GM21423 (cell line): Measurements from ENCODE around the gene NCKAP1.

Experiments used
- ATAC-seq: cut with Tn5 transposase; IDR thresholded peaks from one replicate; pipeline ENCODE4 v1.9.1; 2021; ENCODE audit warnings: mild to moderate bottlenecking, moderate library complexity; ENCODE audit not compliant: unreplicated experiment

NCKAP1 gene

GRCh38 chr2:182951948-182952663 lies 86.2 kb downstream of the NCKAP1 start:
- ATAC-seq, result peak; percentile 60

GRCh38 chr2:182950546-182950945 lies 87.7 kb downstream of the NCKAP1 start:
- ATAC-seq, result no peak

GRCh38 chr2:182949572-182950189 lies 88.6 kb downstream of the NCKAP1 start:
- no peak for ATAC-seq

- ATAC-seq, result no peak
Measured at GRCh38 chr2:182949052-182949451, 89.2 kb downstream of the NCKAP1 start.

GRCh38 chr2:182946958-182947369 lies 91.3 kb downstream of the NCKAP1 start:
- no peak for ATAC-seq

- no peak for ATAC-seq
Measured at GRCh38 chr2:182943339-182943738, 94.9 kb downstream of the NCKAP1 start.

GRCh38 chr2:182942756-182943155 lies 95.5 kb downstream of the NCKAP1 start:
- ATAC-seq, result no peak

- ATAC-seq, result no peak
Measured at GRCh38 chr2:182941919-182942318, 96.3 kb downstream of the NCKAP1 start.

GRCh38 chr2:182941121-182941722 lies 97.0 kb downstream of the NCKAP1 start:
- ATAC-seq, result no peak

GRCh38 chr2:182937870-182938269 lies 100.4 kb downstream of the NCKAP1 start:
- no peak for ATAC-seq

GRCh38 chr2:182933629-182934028 lies 104.6 kb downstream of the NCKAP1 start:
- peak; percentile 86 for ATAC-seq

GRCh38 chr2:182929972-182930371 lies 108.3 kb downstream of the NCKAP1 start:
- no peak for ATAC-seq

GRCh38 chr2:182924306-182924705 lies 114.0 kb downstream of the NCKAP1 start:
- no peak for ATAC-seq

GRCh38 chr2:182921234-182921633 lies 117.0 kb downstream of the NCKAP1 start:
- ATAC-seq, result no peak

GRCh38 chr2:182920631-182921056 lies 117.6 kb downstream of the NCKAP1 start:
- peak; percentile 60 for ATAC-seq

GRCh38 chr2:182920089-182920488 lies 118.2 kb downstream of the NCKAP1 start:
- no peak for ATAC-seq

- ATAC-seq, result no peak
Measured at GRCh38 chr2:182918961-182919652, 119.2 kb downstream of the NCKAP1 start.

- no peak for ATAC-seq
Measured at GRCh38 chr2:182917924-182918323, 120.3 kb downstream of the NCKAP1 start.

GRCh38 chr2:182916417-182916816 lies 121.8 kb downstream of the NCKAP1 start:
- ATAC-seq, result no peak

GRCh38 chr2:182915369-182916326 lies 122.6 kb downstream of the NCKAP1 start:
- no peak for ATAC-seq
